EL (cell line): ENCODE measurements around the gene ARHGAP24.
"Not testable (repeated sequence)": the region's sequence is repeated elsewhere in the genome, so short reads cannot be mapped to it uniquely, and the experiment has no call there.

Experiments used
- DNase-seq: peaks from one replicate; pipeline ENCODE4 v3.0.0-alpha.2; 2016

The ARHGAP24 gene

GRCh38 chr4:85869181-85869580 is 394.2 kb downstream of the ARHGAP24 start:
- DNase-seq: no peak

DNA sequence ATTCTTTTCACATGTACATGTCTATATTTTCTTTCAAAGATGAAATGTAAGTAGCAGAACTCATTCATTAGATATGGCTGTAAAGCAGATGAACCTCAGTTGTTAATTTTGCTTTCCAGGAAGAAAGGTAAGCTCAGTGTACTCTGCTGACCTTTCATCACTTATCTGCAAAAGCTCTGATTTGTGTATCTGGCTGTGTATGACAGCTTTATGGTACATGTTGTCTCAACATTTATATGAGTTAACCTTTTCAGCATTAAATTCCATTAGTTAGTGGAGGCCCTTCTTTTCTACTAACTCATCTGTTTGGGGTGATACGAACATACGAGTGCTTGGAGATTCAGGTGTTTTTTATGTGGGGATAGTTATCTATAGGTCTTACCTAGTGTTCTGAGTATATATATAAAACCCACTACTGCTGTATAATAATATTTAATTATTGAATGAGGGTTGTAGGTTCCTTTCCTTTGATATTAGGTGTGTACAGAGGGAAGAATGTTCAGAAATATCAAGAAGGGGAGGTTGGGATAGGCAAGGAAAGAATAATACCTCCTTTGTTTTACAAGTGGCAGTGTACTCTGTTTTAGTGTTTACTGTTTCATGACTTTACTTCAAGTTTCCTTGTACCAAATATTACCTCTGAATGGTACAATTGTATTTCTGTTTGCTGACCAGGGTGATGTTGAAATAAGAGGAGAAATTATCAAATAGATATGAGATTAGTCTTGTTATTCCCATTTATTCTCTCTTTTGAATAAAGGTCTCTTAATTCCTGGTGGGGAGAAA is 395.5 kb downstream of the ARHGAP24 start:
- no peak for DNase-seq

- DNase-seq: no peak
Observed at GRCh38 chr4:85873566-85873965, 398.6 kb downstream of the ARHGAP24 start.

GRCh38 chr4:85879518-85879917 is 404.6 kb downstream of the ARHGAP24 start:
- no peak for DNase-seq

GRCh38 chr4:85883180-85883579 is 408.2 kb downstream of the ARHGAP24 start:
- DNase-seq: no peak

DNA sequence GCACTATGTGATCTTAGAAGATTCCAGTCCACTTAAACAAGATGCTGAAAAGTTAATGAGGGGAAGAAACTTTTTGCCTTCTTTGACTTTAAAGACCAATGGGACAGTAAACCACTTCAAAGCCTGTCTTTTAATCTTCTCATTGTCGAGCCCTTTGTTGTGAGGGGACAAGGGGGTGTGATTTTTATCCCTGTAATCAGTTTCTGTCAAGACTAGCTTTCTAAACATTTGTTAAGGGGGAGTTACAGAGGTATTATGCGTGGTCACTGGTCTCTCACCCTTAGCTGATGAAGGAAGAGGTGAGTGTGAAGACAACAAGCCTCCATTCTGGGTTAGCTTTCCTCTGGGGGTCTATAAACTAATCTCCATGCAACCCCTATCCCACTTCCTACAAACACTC is 409.3 kb downstream of the ARHGAP24 start:
- DNase-seq: no peak

GRCh38 chr4:85886665-85887064 is 411.7 kb downstream of the ARHGAP24 start:
- DNase-seq: no peak

DNA sequence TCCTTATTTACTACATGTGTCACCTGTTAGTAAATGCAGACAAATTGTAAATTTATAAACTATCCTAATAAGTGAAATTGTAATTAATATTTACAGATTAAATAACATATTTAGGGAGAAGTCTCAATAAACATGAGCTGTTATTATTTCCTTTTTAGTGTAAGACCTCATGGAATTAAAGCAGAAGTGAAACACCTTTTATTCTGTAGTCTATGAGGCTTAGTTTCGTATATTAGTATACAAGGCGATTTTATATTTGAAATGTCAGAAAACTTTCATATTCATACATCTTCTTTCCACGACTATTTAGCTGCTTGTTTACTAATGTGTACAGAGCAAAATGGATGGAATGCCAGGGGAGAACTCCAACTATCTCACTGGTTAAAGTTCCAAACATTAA is 414.4 kb downstream of the ARHGAP24 start:
- no peak for DNase-seq

DNA sequence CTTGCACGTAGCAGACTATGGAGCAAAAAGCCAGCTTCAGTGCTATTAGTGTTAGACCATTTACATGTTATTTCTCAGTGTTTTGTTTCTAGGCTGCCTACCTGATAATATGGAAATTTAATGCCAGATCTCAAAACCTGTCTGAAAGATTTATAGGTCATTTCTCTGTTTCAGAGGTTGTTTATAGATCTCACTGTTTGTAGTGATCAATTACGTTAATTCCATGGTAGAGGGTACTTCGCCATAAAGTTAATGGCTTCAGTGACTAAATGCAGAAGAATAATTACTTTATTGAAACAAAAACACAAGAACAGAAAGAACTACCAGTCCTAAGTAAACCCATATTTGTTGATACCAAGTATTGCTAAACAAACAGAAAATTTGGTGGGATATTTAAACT is 420.8 kb downstream of the ARHGAP24 start:
- no peak for DNase-seq

DNA sequence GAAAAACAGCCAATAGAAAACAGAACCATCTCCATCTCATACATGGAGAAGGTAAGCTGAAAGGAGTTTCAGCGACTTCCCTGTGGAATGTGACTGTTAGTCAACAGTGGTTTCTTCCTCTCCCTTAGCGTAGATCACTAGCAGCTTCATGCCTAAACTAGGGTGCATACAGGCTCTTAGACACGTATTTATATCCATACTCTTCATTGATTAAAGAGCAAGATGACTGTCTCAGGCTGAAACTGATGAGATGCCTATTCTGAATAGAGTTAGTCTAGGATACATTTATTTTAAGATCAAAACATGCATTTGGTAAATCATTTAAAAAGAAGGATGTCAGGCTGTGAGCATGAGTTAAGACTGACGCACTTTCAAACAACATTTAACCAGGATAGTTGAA is 423.3 kb downstream of the ARHGAP24 start:
- DNase-seq: no peak

DNA sequence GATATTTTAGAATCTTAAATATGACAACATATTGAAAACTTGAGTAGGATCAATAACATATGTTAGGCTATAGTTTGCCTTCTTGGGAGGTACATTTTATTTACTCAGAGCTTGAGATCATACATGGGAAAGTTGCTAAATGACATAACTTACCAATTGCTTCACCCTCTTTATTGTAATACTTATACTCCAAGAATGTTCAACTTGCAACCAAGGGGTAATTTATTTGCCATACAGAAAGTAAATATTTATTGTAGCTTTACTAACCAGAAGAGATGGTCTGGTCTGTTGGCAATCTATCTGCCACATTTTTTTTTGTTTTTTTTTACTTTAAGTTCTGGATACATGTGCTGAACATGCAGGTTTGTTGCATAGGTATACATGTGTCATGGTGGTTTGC is 426.6 kb downstream of the ARHGAP24 start:
- peak; percentile 8 for DNase-seq

DNA sequence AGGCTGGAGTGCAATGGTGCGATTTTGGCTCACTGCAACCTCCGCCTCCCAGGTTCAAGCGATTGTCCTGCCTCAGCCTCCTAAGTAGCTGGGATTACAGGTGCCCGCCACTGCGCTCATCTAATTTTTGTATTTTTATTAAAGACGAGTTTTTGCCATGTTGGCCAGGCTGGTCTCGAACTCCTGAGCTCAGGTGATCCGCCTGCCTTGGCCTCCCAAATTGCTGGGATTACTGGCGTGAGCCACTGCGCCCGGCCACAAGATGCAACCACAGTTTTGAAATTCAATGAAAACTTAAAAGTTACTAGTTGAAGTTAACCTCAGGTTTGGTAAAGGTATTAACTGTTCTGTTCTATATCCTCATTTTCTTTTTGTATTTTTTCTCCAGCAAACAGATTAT is 427.7 kb downstream of the ARHGAP24 start:
- not testable (repeated sequence) for DNase-seq

DNA sequence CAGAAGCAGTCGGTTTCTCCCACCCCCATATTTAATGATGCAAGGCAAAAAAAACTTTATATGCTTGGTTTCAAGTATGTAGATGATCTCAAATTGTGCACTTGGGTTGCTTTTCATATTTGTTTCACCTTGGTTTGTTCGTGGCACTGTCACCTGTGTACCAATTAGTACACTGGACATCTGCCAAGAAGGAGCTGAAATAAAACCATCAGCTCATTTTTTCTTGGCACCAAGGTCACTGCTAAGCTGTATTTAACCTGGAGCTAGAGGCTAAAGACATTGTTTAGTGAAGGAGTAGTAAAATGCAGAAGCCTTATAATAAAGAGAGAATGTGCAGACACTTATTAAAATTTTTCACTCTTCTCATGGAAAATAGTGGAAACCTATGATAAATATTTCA is 430.8 kb downstream of the ARHGAP24 start:
- DNase-seq: no peak

GRCh38 chr4:85907001-85907400 is 432.1 kb downstream of the ARHGAP24 start:
- no peak for DNase-seq

DNA sequence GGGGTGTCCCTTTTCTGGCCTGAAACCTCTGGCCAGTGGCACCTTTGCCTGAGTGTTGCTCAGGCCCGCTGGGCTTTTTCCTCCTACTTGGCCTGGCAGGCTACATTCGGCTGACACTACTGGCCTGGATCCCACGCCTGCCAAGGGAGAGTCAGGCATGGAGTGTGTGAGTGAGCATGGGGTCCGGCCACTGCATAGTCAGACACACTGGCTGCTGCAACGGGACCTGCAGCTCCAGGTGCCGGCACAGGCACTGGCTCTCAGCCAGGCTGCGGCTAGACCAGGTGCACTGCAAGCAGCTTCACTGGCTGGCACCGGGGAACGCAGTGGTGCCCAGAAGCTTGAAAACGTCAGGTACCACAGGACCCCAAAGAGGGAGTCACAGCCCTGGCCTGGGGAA is 434.9 kb downstream of the ARHGAP24 start:
- no peak for DNase-seq

DNA sequence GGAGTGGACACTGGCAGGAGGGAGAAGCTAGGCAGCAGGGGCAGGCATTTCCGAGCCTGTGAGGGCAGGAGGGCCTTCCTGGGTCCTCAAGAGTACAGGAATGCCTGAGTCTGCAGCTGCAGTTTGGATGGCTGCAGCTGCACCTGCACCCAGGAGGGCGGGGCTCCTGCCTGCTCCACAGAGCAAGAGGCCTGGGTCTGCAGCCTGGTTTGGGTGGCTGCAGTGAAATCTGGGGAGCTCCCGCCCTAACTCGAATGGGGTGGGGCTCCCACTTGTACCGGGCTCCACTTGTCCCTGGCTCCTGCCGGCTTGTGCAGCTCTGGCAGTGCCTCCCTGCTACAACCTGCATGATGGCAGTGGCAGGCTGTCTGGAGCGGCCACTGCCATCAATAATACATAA is 436.0 kb downstream of the ARHGAP24 start:
- no peak for DNase-seq

- DNase-seq: no peak
Observed at GRCh38 chr4:85913931-85914694, 439.2 kb downstream of the ARHGAP24 start.

DNA sequence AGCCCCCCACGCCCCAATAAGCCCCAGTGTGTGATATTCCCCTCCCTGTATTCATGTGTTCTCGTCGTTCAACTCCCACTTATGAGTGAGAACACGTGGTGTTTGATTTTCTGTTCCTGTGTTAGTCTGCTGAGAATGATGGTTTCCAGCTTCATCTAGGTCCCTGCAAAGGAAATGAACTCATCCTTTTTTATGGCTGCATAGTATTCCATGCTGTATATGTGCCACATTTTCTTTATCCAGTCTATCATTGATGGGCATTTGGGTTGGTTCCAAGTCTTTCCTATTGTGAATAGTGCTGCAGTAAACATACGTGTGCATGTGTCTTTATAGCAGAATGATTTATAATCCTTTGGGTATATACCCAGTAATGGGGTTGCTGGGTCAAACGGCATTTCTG is 440.6 kb downstream of the ARHGAP24 start:
- not testable (repeated sequence) for DNase-seq

- DNase-seq: no peak
Observed at GRCh38 chr4:85919200-85919887, 444.4 kb downstream of the ARHGAP24 start.

DNA sequence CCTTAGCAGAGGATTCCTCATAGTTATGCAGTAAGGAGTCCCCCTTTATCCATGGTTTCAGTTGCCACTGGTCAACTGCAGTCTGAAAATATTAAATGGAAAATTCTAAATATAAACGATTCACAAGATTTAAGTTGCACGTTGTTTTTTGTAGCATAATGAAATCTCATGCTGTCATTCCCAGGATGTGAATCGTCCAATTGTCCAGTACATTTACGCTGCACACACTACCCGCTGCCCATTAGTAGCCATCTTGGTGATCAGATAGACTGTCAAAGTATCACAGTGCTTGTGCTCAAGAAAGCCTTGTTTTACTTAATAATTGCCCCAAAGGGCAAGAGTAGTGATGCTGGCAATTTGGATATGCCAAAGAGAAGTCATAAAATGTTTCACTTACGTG is 450.1 kb downstream of the ARHGAP24 start:
- no peak for DNase-seq

DNA sequence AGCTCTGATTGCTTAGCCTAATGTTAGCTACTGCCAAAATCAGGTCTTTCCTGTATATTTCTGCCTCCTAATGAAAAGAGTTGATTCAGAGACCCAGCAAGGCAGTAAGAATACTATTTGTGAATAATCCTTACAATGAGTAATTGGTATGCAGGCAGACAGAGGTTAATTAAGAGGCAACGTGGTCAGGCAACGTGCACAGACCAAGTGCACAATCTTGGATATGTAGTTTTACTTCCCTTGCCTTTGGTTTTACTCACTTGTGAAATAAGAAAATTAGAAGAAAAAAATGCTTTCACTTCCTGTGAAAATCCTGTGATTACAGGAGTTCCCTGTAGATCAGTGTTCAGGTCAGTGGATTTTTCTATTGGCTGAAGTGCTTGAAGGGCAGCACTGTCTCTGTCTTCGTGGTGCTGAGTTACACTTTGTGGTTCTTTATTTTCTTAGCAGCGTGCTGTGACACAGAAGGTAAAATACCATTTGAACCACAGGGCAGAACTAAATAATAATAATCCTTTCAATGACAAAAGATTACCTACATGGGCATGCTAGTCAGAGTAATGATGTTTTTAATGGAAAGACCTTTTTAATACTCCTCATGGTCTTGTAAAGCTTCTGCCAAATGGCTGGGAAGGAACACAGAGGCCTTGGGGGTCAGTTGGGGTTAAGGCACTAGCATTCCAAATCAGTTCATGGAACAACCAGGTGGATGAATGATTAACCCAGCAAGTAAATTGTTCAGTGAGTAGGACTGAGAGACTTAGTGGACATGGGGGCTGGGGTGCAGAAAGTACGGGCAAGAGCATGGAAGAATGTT is 454.0 kb downstream of the ARHGAP24 start:
- peak; percentile 54 for DNase-seq

DNA sequence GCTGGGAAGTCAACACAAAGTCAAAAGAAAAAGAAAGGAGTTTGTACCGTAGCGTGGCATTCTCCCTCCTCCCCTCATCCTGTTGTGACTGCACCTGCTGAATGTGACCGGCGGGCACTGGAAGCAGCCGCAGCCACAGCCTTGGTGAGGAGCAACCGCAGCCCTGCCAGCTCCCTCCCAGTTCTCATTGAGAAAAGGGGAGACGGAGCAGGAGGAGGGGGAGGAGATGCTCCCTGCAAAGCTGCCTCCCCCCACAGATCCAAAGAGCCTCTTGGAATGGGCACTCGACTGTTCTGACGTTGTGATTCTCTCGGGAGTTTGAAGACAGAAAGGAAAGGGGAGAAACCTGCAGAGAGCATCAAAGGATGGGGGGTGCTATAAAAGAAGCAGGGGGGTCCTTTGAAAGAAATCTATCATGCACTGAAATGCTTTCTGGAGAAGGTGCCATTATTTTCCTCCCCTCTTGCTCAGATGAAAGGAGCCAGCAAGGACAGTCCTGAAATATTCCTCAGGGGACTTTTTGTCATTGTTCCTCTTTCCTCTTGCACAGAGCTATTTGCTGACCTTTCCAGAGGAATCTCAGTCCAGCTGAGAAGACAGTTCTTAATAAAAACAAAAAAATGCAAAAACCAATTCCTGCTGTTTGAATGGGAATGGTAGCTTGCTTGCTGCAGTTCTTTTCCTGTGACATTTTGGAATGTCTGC is 455.2 kb downstream of the ARHGAP24 start:
- DNase-seq: no peak
